Fibroblast of villous mesenchyme (primary cell): Measurements from ENCODE around the gene SART3. TPM values are rescaled to one million over a fixed set of nuclear protein-coding genes. Genes with fewer than 3 reads are reported as not detected.
A peak's percentile ranks its signal among the peaks of the same experiment; 100 is the strongest.
"Not testable (repeated sequence)": the region's sequence is repeated elsewhere in the genome, so short reads cannot be mapped to it uniquely, and the experiment has no call there.

Source experiments
- DNase-seq: peaks from one replicate; pipeline ENCODE4 v3.0.0-alpha.2; 2010; ENCODE audit warnings: low read depth
- H3K4me3 ChIP-seq: 2 replicates; pipeline ENCODE4 v1.5.1; 2011; ENCODE audit warnings: low read depth, mild to moderate bottlenecking, low read length
- CTCF ChIP-seq: IDR thresholded peaks from 2 replicates; pipeline ENCODE4 v1.5.1; 2012; ENCODE audit warnings: low read depth, mild to moderate bottlenecking, low read length; ENCODE audit not compliant: insufficient read depth
- total RNA-seq: library from RNA; depleted of rRNA; stranded (reverse); fragments of >200 nt; gene quantifications from 2 replicates; pipeline ENCODE4 v1.2.3, GENCODE V29; 2012

SART3 gene
- total RNA-seq, 1 donor = 59.2 TPM

- H3K4me3 ChIP-seq = no peak overlapping the region
- DNase-seq = no peak
- no peak for TF ChIP-seq CTCF
Measured at GRCh38 chr12:108578813-108579212, 17.8 kb upstream of the SART3 start.

- DNase-seq = no peak
- H3K4me3 ChIP-seq = no peak overlapping the region
- no peak for TF ChIP-seq CTCF
Measured at GRCh38 chr12:108578264-108578663, 17.3 kb upstream of the SART3 start.

GRCh38 chr12:108577458-108577857 lies 16.5 kb upstream of the SART3 start:
- H3K4me3 ChIP-seq = no peak overlapping the region
- no peak for DNase-seq
- TF ChIP-seq CTCF = no peak

GRCh38 chr12:108576660-108577234 lies 15.8 kb upstream of the SART3 start:
- TF ChIP-seq CTCF = no peak
- H3K4me3 ChIP-seq = no peak overlapping the region
- DNase-seq = no peak

- DNase-seq = no peak
- no peak for TF ChIP-seq CTCF
- H3K4me3 ChIP-seq = no peak overlapping the region
Measured at GRCh38 chr12:108575199-108575912, 14.4 kb upstream of the SART3 start.

GRCh38 chr12:108574276-108574675 lies 13.3 kb upstream of the SART3 start:
- not testable (repeated sequence) for H3K4me3 ChIP-seq, DNase-seq

GRCh38 chr12:108573317-108573716 lies 12.3 kb upstream of the SART3 start:
- peak; percentile 46 for DNase-seq
- TF ChIP-seq CTCF = no peak
- H3K4me3 ChIP-seq = no peak overlapping the region
